ENCODE measurements around the gene AIFM3.

The AIFM3 gene

GRCh38 chr22:20976291-20976877 lies 9.3 kb downstream of the AIFM3 start:
- FAIRE-seq = no peak

GRCh38 chr22:20977019-20977418 lies 10.0 kb downstream of the AIFM3 start:
- FAIRE-seq = no peak

DNA sequence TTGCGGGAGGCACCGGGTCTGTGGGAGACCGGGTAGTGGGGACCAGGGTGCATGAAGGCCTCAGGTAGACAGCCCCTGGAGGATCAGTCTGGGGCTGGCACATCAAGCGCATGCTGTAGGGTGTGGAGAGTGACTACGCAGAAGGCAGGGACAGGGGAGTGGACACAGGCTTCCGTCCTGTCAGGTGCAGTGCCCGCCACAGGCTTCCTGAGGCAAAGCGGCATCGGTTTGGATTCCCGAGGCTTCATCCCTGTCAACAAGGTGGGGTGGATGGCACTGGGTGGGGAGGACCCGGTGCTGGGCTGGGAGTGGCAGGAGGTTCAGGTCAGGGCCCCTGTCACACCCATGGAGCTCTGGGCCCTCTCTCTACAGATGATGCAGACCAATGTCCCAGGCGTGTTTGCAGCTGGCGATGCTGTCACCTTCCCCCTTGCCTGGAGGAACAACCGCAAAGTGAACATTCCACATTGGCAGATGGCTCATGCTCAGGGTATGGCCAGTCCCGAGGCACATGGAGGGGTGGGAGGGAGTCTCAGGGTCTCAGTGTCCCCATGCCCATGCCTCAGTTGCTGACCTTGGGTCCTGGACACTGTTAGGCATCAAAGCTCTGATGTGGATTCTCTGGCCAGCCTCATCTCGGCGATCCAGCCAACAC lies 10.6 kb downstream of the AIFM3 start:
- FAIRE-seq = no peak

GRCh38 chr22:20978419-20978818 lies 11.4 kb downstream of the AIFM3 start:
- FAIRE-seq = no peak

DNA sequence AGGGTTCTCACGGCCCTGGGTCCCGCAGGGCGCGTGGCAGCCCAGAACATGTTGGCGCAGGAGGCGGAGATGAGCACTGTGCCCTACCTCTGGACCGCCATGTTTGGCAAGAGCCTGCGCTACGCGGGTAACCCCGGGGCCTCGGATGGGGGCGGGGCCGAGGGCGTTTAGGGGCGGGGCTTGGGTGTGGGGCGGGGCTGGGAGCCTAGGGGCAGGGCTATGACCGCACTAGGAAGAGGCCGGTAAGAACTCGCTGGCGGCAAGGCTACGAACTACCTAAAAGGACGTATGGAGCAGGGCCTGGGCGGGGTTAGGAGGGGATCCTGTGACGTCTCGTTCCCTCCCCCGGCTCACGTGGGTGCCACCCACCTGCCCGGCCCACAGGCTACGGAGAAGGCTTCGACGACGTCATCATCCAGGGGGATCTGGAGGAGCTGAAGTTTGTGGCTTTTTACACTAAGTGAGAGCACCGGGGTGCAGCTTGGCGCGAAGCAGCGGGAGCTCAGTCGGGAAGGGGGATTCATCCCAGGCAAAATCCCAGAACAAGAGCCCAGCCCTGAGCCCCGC lies 12.3 kb downstream of the AIFM3 start:
- no peak for FAIRE-seq

DNA sequence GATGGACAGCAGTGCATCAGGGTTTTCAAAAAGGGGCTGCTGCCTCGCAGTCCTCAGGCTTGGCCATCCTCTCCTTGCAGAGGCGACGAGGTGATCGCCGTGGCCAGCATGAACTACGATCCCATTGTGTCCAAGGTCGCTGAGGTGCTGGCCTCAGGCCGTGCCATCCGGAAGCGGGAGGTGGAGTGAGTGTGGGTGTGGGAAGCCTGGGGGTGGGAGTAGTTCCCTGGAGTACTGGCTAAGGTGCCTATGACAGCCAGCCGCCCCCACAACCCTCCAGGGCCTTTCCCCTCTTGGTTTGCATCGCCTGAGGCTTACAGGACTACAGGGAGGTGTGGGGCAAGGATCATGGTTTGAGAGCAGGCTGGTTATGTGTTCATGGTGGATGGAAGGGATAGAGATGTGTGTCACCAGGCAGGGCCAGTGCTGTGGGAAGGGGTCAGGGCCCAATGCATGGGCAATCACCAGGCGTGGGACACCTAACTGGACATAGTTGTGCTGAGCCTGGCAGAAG lies 12.9 kb downstream of the AIFM3 start:
- no peak for FAIRE-seq

DNA sequence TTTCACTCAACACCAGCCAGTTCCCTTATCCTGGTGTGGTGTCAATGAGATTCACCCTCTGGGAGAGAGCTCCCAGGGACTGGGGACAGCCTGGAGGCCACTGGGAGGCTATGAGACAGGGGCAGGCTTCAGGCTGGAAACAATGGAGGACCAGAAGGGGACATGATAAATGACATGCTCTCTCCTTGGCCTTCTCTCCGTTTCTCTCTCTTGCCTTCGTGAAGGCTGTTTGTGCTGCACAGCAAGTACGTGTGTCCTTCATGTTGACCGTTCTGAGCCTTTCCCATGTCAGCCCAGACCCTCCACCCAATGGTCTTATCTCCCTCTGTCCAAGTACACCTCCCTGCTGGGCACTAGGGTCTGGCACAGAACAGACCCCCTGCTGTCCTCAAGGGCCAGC lies 13.5 kb downstream of the AIFM3 start:
- FAIRE-seq = no peak

- no peak for FAIRE-seq
These were observed 14.1 kb downstream of the AIFM3 start for GRCh38 chr22:20980938-20981722.

DNA sequence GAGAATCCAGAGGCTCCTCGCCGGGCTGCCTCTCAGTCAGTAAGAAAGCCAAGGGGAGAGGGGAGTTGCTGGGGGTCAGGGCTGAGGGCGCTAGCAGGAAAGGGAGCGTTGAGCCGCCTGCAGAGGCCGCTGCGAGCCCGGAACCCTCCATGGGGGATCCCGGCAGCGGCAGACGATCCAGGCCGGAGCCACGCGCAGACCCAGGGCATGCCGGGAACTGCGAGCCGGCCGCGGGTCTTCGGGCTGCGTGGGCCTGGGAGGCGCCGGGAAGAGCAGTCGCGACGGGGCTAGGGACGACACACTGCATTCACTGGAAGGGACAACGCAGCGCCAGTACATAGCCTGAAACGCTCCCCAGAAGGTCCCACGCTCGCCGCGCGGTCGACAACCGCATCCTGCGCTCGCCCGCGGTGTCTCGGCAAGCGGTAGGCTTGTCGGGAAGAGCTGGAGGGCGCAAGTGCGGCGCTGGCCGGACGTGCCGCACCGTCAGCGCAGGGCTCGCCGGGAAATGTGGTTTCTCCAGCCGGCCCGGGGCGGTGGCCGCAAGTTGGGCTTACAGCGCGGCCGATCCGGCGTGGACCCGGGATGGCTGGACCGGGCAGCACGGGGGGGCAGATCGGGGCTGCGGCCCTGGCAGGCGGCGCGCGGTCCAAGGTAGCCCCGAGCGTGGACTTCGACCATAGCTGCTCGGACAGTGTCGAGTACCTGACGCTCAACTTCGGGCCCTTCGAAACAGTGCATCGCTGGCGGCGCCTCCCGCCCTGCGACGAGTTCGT lies 14.9 kb downstream of the AIFM3 start, which contains the start of gene LZTR1:
Gene LZTR1, plus strand, starts transcription at position 511 of the 776 bp plus-strand sequence. Its CDS starts 75 bp downstream, at position 586.
- no peak for FAIRE-seq

DNA sequence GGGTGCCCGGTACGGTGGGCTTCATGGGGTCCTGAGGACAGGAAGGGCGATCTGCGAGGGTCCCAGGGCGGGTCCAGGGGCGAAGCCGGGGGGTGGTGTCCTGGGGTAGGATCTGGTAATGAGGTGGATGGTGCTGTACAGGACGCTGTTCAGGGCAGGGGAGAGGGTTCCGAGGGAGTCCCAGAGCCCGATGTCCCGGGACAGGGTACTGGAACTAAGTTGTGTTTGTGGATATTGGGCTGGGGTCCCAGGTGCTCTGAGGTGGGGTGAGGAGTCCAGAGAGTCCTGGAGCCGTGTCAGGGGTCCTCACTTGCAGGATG lies 15.5 kb downstream of the AIFM3 start:
- FAIRE-seq = no peak

DNA sequence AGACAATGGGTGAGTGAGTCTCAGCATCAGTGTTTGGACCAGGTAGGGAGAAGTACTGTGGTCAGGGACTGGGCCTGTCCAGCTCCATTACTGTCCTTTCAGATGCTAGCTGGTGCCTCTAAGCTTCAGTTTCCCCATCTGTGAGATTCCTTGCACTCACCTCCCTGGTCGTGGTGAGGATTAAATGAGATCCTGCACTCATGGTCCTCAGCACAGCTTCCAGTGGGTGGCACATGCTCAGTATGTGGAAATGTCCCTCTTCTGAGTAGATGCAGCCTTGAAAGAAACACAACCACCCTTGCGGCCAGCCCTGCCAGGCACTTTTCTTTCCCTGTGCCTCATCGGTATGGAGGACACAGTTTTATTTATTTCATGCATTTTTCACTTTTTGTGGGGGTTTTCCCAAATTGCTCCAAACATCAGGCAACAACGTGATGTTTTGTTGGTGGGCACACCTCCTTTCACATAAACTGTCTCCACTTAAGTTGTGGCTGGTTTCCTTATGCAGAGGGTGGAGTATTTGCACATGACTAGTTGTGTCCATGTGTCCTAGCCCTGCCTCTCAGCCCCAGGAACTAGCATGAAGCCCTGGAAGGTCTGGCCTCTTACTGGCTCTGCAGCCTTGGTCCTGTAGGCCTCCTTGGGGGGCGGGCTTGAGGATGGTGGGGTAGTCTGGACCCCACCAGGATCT lies 16.2 kb downstream of the AIFM3 start:
- no peak for FAIRE-seq

- FAIRE-seq = no peak
These were observed 18.7 kb downstream of the AIFM3 start for GRCh38 chr22:20985720-20986119.

- no peak for FAIRE-seq
These were observed 19.3 kb downstream of the AIFM3 start for GRCh38 chr22:20986365-20986764.

DNA sequence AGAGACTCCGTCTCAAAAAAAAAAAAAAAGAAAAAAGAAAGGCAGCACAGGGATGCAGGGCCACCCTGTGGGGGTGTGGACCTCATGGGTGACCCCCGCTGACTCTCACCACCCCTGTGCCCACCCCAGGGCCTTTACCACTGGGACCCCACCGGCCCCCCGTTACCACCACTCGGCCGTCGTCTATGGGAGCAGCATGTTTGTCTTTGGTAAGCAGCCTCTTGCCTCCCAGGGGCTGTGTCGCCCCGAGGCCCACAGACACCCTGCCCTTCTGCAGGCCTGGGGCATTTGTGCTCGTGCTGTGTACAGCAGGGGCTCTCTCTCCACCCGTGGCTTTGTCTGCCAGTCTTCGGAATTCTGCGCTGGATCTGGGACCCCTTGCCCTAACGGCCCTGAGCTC lies 20.3 kb downstream of the AIFM3 start:
- no peak for FAIRE-seq

- no peak for FAIRE-seq
These were observed 21.7 kb downstream of the AIFM3 start for GRCh38 chr22:20988573-20989322.

- no peak for FAIRE-seq
These were observed 22.5 kb downstream of the AIFM3 start for GRCh38 chr22:20989323-20990138.

- no peak for FAIRE-seq
These were observed 23.4 kb downstream of the AIFM3 start for GRCh38 chr22:20990184-20991180.

- FAIRE-seq = no peak
These were observed 24.4 kb downstream of the AIFM3 start for GRCh38 chr22:20991252-20992055.

Data from colon (tissue), 2 donors.